SIG-M5 treated with dmso at 0.1 percent for 504 hours (cell line): ENCODE measurements around the gene DPF3.
"Not testable (repeated sequence)": the region's sequence is repeated elsewhere in the genome, so short reads cannot be mapped to it uniquely, and the experiment has no call there.

Source experiments
- DNase-seq: peaks from one replicate; lab custom pipeline; 2025; ENCODE audit not compliant: unreplicated experiment; lab: John Stamatoyannopoulos, UW

Gene DPF3

GRCh38 chr14:72775923-72776554 lies 117.9 kb downstream of the DPF3 start:
- no peak for DNase-seq

- DNase-seq = no peak
Measured at GRCh38 chr14:72774894-72775620, 118.8 kb downstream of the DPF3 start.

DNA sequence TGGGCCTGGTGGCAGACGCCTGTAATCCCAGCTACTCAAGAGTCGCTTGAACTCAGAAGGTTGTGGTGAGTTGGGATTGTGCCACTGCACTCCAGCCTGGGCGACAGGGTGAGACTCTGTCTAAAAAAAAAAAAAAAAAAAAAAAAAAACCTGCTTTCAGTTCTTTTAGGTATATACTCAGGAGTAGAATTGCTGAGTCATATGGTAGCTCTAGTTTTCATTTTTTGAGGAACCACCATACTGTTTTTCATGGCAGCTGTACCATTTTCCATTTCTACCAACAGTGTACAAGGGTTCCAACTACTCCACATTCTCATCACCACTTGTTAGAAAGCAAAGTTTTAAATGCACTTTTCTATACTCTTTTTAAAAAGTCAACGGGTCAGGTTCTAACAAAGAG lies 119.8 kb downstream of the DPF3 start:
- DNase-seq = no peak

GRCh38 chr14:72771561-72771960 lies 122.3 kb downstream of the DPF3 start:
- DNase-seq = no peak

DNA sequence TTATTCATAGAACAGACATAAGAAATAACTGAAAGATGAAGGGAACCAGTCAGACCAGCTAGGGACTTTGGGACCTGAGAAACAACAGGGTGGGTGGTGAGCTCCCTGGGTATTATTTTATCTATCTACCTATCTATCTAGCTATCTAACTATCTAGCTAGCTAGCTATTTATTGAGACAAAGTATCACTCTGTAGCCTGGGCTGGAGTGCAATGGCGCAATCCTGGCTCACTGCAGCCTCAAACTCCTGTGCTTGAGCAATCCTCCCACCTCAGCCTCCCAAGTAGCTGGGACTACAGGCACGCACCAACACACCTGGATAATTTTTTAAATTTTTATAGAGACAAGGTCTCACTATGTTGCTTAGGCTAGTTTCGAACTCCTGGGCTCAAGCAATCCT lies 127.6 kb downstream of the DPF3 start:
- no peak for DNase-seq

DNA sequence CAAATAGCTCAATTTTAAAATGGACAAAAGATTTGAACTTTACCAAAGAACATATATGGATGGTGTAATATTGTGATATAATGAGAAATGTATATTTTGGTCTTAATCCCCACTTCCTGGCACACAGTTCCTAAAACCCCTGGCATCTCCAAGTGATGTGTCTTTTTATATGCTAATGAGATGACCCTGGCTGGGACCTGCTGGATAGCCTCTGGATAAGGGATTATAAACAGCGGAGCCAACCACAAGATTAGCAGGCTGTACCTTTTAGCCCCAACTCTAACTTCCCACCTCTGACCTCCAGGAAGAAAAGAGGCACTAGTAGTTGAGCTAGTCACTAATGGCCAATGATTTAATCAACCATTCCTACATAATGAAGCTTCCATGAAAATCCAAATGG lies 130.0 kb downstream of the DPF3 start:
- no peak for DNase-seq

GRCh38 chr14:72759670-72760069 lies 134.2 kb downstream of the DPF3 start:
- DNase-seq = no peak

DNA sequence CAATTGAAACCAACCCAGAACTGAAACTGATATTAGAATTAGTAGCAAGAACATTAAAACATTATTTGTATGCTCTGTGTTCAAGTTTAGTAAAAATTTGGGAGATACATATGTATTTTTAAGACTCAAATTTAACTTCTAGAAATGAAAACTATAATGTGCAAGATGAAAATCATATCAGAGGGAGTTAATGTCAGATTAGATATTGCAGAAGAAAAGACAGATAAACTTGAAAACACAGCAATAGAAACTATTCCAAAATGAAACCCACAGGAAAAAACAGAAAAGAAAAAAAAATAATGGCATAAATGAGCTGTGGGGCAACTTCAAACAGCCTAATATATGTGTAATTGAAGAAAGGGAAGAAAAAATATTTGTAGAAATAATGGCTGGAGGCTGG lies 134.9 kb downstream of the DPF3 start:
- DNase-seq = no peak

- DNase-seq = no peak
Measured at GRCh38 chr14:72758420-72758819, 135.5 kb downstream of the DPF3 start.

- no peak for DNase-seq
Measured at GRCh38 chr14:72756967-72757366, 136.9 kb downstream of the DPF3 start.

GRCh38 chr14:72755766-72756165 lies 138.1 kb downstream of the DPF3 start:
- no peak for DNase-seq

- no peak for DNase-seq
Measured at GRCh38 chr14:72754949-72755348, 139.0 kb downstream of the DPF3 start.

DNA sequence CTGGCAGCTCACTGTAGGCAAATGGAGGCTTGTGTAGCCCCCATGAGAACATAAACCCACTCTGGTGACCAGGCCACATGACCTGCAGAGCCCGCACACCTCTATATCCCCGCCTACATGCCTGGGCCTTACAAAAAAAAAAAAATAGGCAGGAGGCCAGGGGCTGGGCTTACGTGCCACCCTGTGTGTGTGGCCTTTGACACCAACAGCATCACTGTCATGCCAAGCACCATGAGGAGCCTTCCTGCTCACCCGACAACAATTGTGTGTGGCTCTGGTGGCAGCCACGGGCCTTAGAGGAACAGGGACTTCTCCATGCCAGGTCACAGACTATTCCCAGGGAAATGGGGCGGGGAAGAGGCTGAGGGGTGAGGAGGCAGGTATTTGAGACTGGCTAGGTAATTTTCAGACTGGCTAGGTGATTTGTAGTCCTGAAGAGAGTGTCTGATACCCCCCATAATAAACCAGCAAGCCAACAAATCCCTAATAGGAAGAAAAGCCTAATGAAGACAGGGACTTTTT lies 140.0 kb downstream of the DPF3 start:
- DNase-seq = no peak

GRCh38 chr14:72753044-72753710 lies 140.7 kb downstream of the DPF3 start:
- no peak for DNase-seq

DNA sequence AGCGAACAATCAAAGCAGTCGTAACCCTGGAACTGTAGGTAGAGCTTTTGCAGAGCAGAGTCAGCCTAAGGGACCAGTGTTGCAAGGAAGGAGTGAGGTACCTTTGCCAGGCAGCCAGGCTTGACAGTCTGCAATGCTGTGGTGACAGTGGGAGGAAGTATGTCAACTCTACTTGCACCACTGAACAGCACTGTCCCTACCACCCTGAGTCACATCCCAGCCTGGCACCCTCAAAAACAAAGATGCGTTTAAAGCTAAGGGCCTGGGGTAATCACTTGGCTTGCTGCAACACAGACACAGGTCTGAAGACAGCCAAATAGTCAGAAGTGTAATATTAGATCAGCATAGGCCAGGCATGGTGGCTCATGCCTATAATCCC lies 141.9 kb downstream of the DPF3 start:
- DNase-seq = no peak

DNA sequence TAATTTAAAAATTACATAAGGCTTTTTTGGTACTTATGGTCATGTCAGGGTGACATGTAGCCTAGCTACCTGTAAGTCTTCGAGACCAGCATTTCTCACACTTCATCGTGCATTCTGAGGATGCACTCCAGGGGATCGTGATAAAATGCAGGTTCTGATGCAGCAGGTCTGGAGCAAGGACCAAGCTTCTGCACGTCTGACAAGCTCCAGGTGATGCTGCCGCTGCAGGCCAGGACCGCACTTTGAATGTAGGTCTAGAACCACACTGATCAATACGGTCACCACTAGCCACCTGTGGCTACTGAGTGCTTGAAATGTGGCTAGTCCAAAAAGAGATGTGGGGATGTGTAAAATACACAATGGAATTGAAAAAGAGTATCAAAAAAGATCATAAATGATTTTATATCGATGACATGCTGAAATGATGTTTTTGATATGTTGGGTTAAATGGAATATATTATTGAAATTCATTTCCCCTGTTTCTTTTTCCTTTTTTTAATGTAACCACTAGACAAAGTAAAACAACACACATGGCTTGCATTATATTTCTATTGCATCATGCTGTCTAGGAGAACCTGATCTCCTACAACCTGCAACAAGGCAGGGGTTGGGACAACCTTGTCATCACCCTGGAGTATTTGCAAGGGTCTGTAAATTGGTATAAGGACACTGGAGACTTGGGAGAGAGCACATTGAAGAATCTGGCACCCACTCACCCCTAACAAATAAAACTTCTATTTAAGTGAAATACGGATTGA lies 142.4 kb downstream of the DPF3 start:
- DNase-seq = no peak

DNA sequence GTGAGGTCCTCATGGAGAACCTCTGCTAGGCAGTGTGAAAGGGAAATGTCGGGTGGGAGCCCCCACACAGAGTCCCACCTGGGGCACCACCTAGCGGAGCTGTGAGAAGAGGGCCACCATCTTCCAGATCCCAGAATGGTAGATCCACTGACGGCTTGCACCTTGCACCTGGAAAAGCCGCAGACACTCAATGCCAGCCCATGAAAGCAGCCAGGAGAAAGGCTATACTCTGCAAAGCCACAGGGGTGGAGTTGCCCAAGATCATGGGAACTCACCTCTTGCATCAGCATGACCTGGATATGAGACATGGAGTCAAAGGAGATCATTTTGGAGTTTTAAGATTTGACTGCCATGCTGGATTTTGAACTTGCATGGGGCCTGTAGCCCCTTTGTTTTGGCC lies 145.0 kb downstream of the DPF3 start:
- DNase-seq = not testable (repeated sequence)

DNA sequence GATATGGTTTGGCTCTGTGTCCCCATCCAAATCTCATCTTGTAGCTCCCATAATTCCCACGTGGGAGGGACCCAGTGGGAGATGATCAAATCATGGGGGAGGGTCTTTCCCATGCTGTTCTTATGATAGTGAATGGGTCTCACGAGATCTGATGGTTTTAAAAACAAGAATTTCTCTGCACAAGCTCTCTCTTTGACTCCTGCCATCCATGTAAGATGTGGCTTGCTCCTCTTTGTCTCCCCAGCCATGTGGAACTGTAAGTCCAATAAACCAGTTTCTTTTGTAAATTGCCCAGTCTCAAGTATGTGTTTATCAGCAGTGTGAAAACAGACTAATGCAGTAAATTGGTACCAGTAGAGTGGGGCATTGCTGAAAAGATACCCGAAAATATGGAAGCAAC lies 146.2 kb downstream of the DPF3 start:
- DNase-seq = no peak

- no peak for DNase-seq
Measured at GRCh38 chr14:72745991-72746980, 147.6 kb downstream of the DPF3 start.

GRCh38 chr14:72745546-72745945 lies 148.4 kb downstream of the DPF3 start:
- DNase-seq = no peak
